Loucy (cell line): ENCODE data around the gene DRAXIN.

Experiments
- H2AFZ ChIP-seq: fragments of 200-600 bp; sonication (generic); 2 replicates; pipeline ENCODE4 v1.6.0; 2016; ENCODE audit warnings: antibody characterized with exemption, mild to moderate bottlenecking, low read length, moderate library complexity
- H3F3A ChIP-seq: fragments of 200-600 bp; 2 replicates; pipeline ENCODE4 v1.6.0; 2016; ENCODE audit warnings: antibody characterized with exemption, low read depth, mild to moderate bottlenecking
- H3K27me3 ChIP-seq: fragments of 200-600 bp; sonication (generic); 2 replicates; pipeline ENCODE4 v1.6.1; 2014; ENCODE audit warnings: low read length, mild to moderate bottlenecking; ENCODE audit not compliant: insufficient read depth, poor library complexity, severe bottlenecking
- H3K36me3 ChIP-seq: fragments of 200-600 bp; sonication (generic); 2 replicates; pipeline ENCODE4 v1.6.1; 2016; ENCODE audit warnings: low read length; ENCODE audit not compliant: insufficient read depth
- H3K4me1 ChIP-seq: fragments of 200-600 bp; sonication (generic); 2 replicates; pipeline ENCODE4 v1.5.1; 2014; ENCODE audit warnings: low read length, mild to moderate bottlenecking; ENCODE audit not compliant: insufficient read depth, poor library complexity, severe bottlenecking
- H3K4me2 ChIP-seq: fragments of 200-600 bp; sonication (generic); 2 replicates; pipeline ENCODE4 v1.6.0; 2014; ENCODE audit warnings: antibody characterized with exemption, low read length, low read depth, mild to moderate bottlenecking; ENCODE audit not compliant: poor library complexity, severe bottlenecking
- H3K4me3 ChIP-seq: fragments of 200-600 bp; sonication (generic); 2 replicates; pipeline ENCODE4 v1.5.1; 2014; ENCODE audit warnings: low read length, mild to moderate bottlenecking, mixed read lengths; ENCODE audit not compliant: poor library complexity, severe bottlenecking
- H3K79me2 ChIP-seq: fragments of 200-600 bp; sonication (generic); 2 replicates; pipeline ENCODE4 v1.6.1; 2014; ENCODE audit warnings: low read length; ENCODE audit not compliant: insufficient read depth
- H3K9ac ChIP-seq: fragments of 200-600 bp; sonication (generic); 2 replicates; pipeline ENCODE4 v1.6.0; 2014; ENCODE audit warnings: mild to moderate bottlenecking, low read depth, low read length, moderate library complexity; ENCODE audit not compliant: poor library complexity, severe bottlenecking
- H3K9me2 ChIP-seq: fragments of 200-600 bp; sonication (generic); replicated peaks from 2 replicates; pipeline ENCODE4 v1.6.1; 2016; ENCODE audit warnings: low read depth, low read length, mixed read lengths
- H3K9me3 ChIP-seq: fragments of 200-600 bp; sonication (generic); 2 replicates; pipeline ENCODE4 v1.6.1; 2014; ENCODE audit warnings: mild to moderate bottlenecking, antibody characterized with exemption, low read length, low read depth; ENCODE audit not compliant: insufficient read depth
- H4K20me1 ChIP-seq: fragments of 200-600 bp; sonication (generic); 2 replicates; pipeline ENCODE4 v1.6.0; 2014; ENCODE audit warnings: antibody characterized with exemption, low read length, mild to moderate bottlenecking; ENCODE audit not compliant: insufficient read depth, poor library complexity, severe bottlenecking
- EZH2phosphoT487 ChIP-seq: fragments of 200-600 bp; IDR thresholded peaks from 2 replicates; pipeline ENCODE4 v1.6.1; 2018; ENCODE audit warnings: antibody characterized with exemption, mild to moderate bottlenecking, moderate library complexity, borderline replicate concordance
- TF ChIP-seq, protein P1 (sequence below): fragments of 200-600 bp; sonication (generic); conservative IDR thresholded peaks from 2 replicates; pipeline ENCODE4 v1.5.1; 2014; ENCODE audit warnings: mild to moderate bottlenecking, antibody characterized with exemption, low read length

Gene DRAXIN

GRCh38 chr1:11748294-11749202 lies 57.0 kb downstream of the DRAXIN start:
- Histone ChIP-seq H3K27me3 (no peaks in the 10 kb centered on the region), H3K9me2 (no peaks in the 10 kb centered on the region), H3K4me1 (peaks cover 19% of the 10 kb centered on the region), H4K20me1 (no peaks in the 10 kb centered on the region), H3K9ac (peak overlapping the region; percentile 61), H3K9me3 (no peaks in the 10 kb centered on the region), H3K4me3 (peak overlapping the region; percentile 47), H2AFZ (peak overlapping the region; percentile 72; the same call in 1 of the 2 replicates), H3K79me2 (no peaks in the 10 kb centered on the region), H3K4me2 (peak overlapping the region; percentile 64), H3F3A (no peaks in the 10 kb centered on the region), H3K36me3 (no peaks in the 10 kb centered on the region)
- TF ChIP-seq, protein P1, sequence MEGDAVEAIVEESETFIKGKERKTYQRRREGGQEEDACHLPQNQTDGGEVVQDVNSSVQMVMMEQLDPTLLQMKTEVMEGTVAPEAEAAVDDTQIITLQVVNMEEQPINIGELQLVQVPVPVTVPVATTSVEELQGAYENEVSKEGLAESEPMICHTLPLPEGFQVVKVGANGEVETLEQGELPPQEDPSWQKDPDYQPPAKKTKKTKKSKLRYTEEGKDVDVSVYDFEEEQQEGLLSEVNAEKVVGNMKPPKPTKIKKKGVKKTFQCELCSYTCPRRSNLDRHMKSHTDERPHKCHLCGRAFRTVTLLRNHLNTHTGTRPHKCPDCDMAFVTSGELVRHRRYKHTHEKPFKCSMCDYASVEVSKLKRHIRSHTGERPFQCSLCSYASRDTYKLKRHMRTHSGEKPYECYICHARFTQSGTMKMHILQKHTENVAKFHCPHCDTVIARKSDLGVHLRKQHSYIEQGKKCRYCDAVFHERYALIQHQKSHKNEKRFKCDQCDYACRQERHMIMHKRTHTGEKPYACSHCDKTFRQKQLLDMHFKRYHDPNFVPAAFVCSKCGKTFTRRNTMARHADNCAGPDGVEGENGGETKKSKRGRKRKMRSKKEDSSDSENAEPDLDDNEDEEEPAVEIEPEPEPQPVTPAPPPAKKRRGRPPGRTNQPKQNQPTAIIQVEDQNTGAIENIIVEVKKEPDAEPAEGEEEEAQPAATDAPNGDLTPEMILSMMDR = no peak
- TF ChIP-seq EZH2phosphoT487 = no peak

DNA sequence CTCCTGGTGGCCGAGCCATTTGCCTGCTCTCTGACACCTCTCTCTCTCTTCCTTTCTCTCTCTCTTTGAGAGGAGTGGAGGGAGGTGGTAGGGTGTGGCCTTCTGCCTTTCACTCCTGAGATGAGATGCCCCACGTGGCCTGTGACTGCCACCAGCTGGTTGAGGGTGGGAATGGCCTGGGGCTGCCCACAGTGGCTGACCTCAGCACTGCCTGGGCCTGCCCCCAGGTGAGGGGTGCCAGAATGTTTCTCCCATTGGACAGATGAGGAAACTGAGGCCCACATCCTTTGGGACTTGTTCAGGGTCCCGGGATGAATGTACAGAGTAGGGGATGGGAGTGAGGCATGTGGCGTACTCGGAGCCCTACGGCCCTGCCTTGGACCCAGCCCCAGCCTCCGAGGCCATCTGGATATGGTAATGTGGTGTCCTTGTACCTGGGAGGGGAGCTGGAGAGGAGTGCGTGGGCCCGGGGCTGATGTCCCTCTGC lies 57.7 kb downstream of the DRAXIN start:
- TF ChIP-seq, protein P1 = peak; percentile 99
- TF ChIP-seq EZH2phosphoT487 = no peak
- no peaks in the 10 kb centered on the region for H4K20me1 ChIP-seq
- peak overlapping the region; percentile 72; the same call in 1 of the 2 replicates for H2AFZ ChIP-seq
- no peaks in the 10 kb centered on the region for H3K9me3 ChIP-seq
- H3K79me2 ChIP-seq = no peaks in the 10 kb centered on the region
- peak overlapping the region; percentile 64 for H3K4me2 ChIP-seq
- H3K9ac ChIP-seq = peak overlapping the region; percentile 61
- no peaks in the 10 kb centered on the region for H3F3A ChIP-seq
- H3K4me3 ChIP-seq = peak overlapping the region; percentile 47
- no peaks in the 10 kb centered on the region for H3K27me3 ChIP-seq
- H3K9me2 ChIP-seq = no peaks in the 10 kb centered on the region
- no peaks in the 10 kb centered on the region for H3K36me3 ChIP-seq
- H3K4me1 ChIP-seq = peaks cover 19% of the 10 kb centered on the region

- no peaks in the 10 kb centered on the region for H3K9me2 ChIP-seq
- no peak overlapping the region for H3K4me2 ChIP-seq
- no peaks in the 10 kb centered on the region for H3K79me2 ChIP-seq
- H3K36me3 ChIP-seq = no peaks in the 10 kb centered on the region
- TF ChIP-seq, protein P1 = no peak
- TF ChIP-seq EZH2phosphoT487 = no peak
- H3F3A ChIP-seq = no peaks in the 10 kb centered on the region
- no peaks in the 10 kb centered on the region for H3K9me3 ChIP-seq
- H3K4me3 ChIP-seq = no peak overlapping the region
- no peak overlapping the region for H3K9ac ChIP-seq
- peaks cover 19% of the 10 kb centered on the region for H3K4me1 ChIP-seq
- H4K20me1 ChIP-seq = no peaks in the 10 kb centered on the region
- H2AFZ ChIP-seq = no peak overlapping the region
- H3K27me3 ChIP-seq = no peaks in the 10 kb centered on the region
Observed at GRCh38 chr1:11749996-11750395, 58.5 kb downstream of the DRAXIN start.
